Peyer's patch (tissue), 4 donors: ENCODE data around the gene PIEZO2.

Source experiments
- POLR2A ChIP-seq, 2 donors: fragments of 450-650 bp; IDR thresholded peaks; one replicate each; pipeline ENCODE4 v1.5.1; 2017; ENCODE audit warnings: antibody characterized with exemption in 2 of 2, mild to moderate bottlenecking in 2 of 2, moderate library complexity in 2 of 2
- TF ChIP-seq, protein P1 (sequence below), 6 experiments: fragments of 450-650 bp in 4 of 6; fragments of 200-600 bp in 2 of 6; sonication (generic) in 1 of 6; IDR thresholded peaks; one replicate each; pipeline ENCODE4 v1.5.1; 2017 to 2019; ENCODE audit warnings: antibody characterized with exemption in 6 of 6, mild to moderate bottlenecking in 3 of 6, moderate library complexity in 1 of 6

DNA sequence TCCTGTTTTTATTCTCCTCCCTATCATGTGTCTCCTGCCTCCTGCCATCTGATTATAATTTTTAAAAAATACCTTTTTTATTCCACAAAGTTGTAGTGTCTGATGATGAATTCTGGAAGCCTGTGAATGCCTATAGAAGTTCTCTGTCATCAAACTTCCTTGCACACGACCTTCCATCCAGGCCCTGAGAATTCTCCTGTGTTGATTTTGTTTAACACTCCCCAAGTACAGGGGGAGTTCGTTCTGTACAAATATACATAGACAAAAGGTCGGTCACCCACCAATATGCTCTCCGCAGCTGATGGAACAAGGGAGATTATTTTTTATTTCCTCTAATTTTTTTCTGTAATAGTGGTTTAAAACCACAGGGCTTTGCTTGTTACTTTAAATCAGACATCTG, 232.5 kb downstream of the PIEZO2 start:
- TF ChIP-seq, protein P1, sequence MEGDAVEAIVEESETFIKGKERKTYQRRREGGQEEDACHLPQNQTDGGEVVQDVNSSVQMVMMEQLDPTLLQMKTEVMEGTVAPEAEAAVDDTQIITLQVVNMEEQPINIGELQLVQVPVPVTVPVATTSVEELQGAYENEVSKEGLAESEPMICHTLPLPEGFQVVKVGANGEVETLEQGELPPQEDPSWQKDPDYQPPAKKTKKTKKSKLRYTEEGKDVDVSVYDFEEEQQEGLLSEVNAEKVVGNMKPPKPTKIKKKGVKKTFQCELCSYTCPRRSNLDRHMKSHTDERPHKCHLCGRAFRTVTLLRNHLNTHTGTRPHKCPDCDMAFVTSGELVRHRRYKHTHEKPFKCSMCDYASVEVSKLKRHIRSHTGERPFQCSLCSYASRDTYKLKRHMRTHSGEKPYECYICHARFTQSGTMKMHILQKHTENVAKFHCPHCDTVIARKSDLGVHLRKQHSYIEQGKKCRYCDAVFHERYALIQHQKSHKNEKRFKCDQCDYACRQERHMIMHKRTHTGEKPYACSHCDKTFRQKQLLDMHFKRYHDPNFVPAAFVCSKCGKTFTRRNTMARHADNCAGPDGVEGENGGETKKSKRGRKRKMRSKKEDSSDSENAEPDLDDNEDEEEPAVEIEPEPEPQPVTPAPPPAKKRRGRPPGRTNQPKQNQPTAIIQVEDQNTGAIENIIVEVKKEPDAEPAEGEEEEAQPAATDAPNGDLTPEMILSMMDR (IDR thresholded peaks at IDR 0.05) = no peak
- TF ChIP-seq POLR2A (IDR thresholded peaks at IDR 0.05) = no peak
